Mesenchymal stem cell (in vitro differentiated cells and primary cell): Measurements from ENCODE around the gene CCDC47.

ENCODE experiments used
- DNase-seq: peaks from one replicate; pipeline ENCODE4 v3.0.0-alpha.2; 2013
- H2AFZ ChIP-seq: one replicate; pipeline ENCODE4 v1.6.1; 2013; ENCODE audit warnings: low read depth, mild to moderate bottlenecking, control low read depth, inconsistent platforms, low read length, moderate library complexity
- H2AK5ac ChIP-seq: 2 replicates; pipeline ENCODE4 v1.6.1; 2013; ENCODE audit warnings: low read length, moderate library complexity, mild to moderate bottlenecking, inconsistent platforms; ENCODE audit not compliant: severe bottlenecking
- H2BK120ac ChIP-seq: one replicate; pipeline ENCODE4 v1.6.1; 2013; ENCODE audit warnings: low read depth, mild to moderate bottlenecking, inconsistent platforms, low read length, moderate library complexity
- H2BK12ac ChIP-seq, 2 experiments: one replicate each; pipeline ENCODE4 v1.6.1; 2013; ENCODE audit warnings: inconsistent platforms in 2 of 2, low read length in 2 of 2, mild to moderate bottlenecking in 2 of 2, moderate library complexity in 2 of 2, control low read depth in 1 of 2
- H2BK15ac ChIP-seq: one replicate; pipeline ENCODE4 v1.6.1; 2013; ENCODE audit warnings: mild to moderate bottlenecking, low read depth, inconsistent platforms; ENCODE audit not compliant: poor library complexity, severe bottlenecking
- H2BK5ac ChIP-seq: 2 replicates; pipeline ENCODE4 v1.6.1; 2013; ENCODE audit warnings: low read depth, mild to moderate bottlenecking, low read length, control low read depth, inconsistent platforms; ENCODE audit not compliant: poor library complexity, severe bottlenecking
- H3K14ac ChIP-seq, 2 experiments: one replicate each; pipeline ENCODE4 v1.6.1; 2013; ENCODE audit warnings: inconsistent platforms in 2 of 2, low read length in 2 of 2, control low read depth in 1 of 2, mild to moderate bottlenecking in 1 of 2, moderate library complexity in 1 of 2
- H3K18ac ChIP-seq, 2 experiments: one replicate each; pipeline ENCODE4 v1.6.1; 2013; ENCODE audit warnings: inconsistent platforms in 2 of 2, low read length in 2 of 2, control low read depth in 1 of 2, low read depth in 1 of 2, mild to moderate bottlenecking in 1 of 2
- H3K23ac ChIP-seq, 2 experiments: one replicate each; pipeline ENCODE4 v1.6.1; 2013; ENCODE audit warnings: inconsistent platforms in 2 of 2, low read length in 2 of 2, mild to moderate bottlenecking in 2 of 2, moderate library complexity in 2 of 2, control low read depth in 1 of 2
- H3K27ac ChIP-seq: 2 replicates; pipeline ENCODE4 v1.5.1; 2013; ENCODE audit warnings: mild to moderate bottlenecking, moderate library complexity, low read length, control low read depth, inconsistent platforms; ENCODE audit not compliant: poor library complexity, severe bottlenecking
- H3K27me3 ChIP-seq, 2 experiments: 2 replicates each; pipeline versions ENCODE4 v1.6.1 to v1.7.0; 2013; ENCODE audit warnings: low read length in 2 of 2, mild to moderate bottlenecking in 2 of 2, moderate library complexity in 2 of 2, control low read depth in 1 of 2, inconsistent platforms in 1 of 2; ENCODE audit not compliant: control insufficient read depth in 1 of 2, insufficient read depth in 1 of 2
- H3K36me3 ChIP-seq, 2 experiments: 2 replicates each; pipeline versions ENCODE4 v1.6.1 to v1.7.0; 2013; ENCODE audit warnings: low read length in 2 of 2, control low read depth in 1 of 2, inconsistent platforms in 1 of 2, low read depth in 1 of 2, mild to moderate bottlenecking in 1 of 2; ENCODE audit not compliant: insufficient read depth in 2 of 2, control insufficient read depth in 1 of 2
- H3K4ac ChIP-seq, 2 experiments: one replicate each; pipeline ENCODE4 v1.6.1; 2013; ENCODE audit warnings: inconsistent platforms in 2 of 2, low read length in 2 of 2, mild to moderate bottlenecking in 2 of 2, moderate library complexity in 2 of 2, control low read depth in 1 of 2, low read depth in 1 of 2
- H3K4me1 ChIP-seq: 2 replicates; pipeline ENCODE4 v1.6.1; 2013; ENCODE audit warnings: low read depth, low read length, control low read depth; ENCODE audit not compliant: control insufficient read depth, insufficient read depth
- H3K4me2 ChIP-seq: 2 replicates; pipeline ENCODE4 v1.6.1; 2013; ENCODE audit warnings: low read length, mild to moderate bottlenecking, inconsistent platforms; ENCODE audit not compliant: poor library complexity, severe bottlenecking
- H3K4me3 ChIP-seq, 2 experiments: 2 replicates each; pipeline versions ENCODE4 v1.5.1 to v1.7.0; 2013; ENCODE audit warnings: low read length in 2 of 2, mild to moderate bottlenecking in 2 of 2, control low read depth in 1 of 2, low read depth in 1 of 2; ENCODE audit not compliant: insufficient read depth in 1 of 2
- H3K79me1 ChIP-seq: replicated peaks from 2 replicates; pipeline ENCODE4 v1.6.1; 2013; ENCODE audit warnings: mild to moderate bottlenecking, control low read depth, low read length, inconsistent platforms; ENCODE audit not compliant: poor library complexity, severe bottlenecking
- H3K9ac ChIP-seq: 2 replicates; pipeline ENCODE4 v1.7.0; 2013; ENCODE audit warnings: mild to moderate bottlenecking, low read length, moderate library complexity
- H3K9me3 ChIP-seq: 2 replicates; pipeline ENCODE4 v1.7.0; 2013; ENCODE audit warnings: mild to moderate bottlenecking, low read length; ENCODE audit not compliant: control insufficient read depth
- H4K8ac ChIP-seq: one replicate; pipeline ENCODE4 v1.6.1; 2013; ENCODE audit warnings: inconsistent platforms, mild to moderate bottlenecking, low read length, moderate library complexity
- H4K91ac ChIP-seq: one replicate; pipeline ENCODE4 v1.6.1; 2013; ENCODE audit warnings: mild to moderate bottlenecking, low read length, inconsistent platforms
- WGBS: methylation state at CpG from one replicate; pipeline ENCODE4 v1.1.7; 2013; ENCODE audit warnings: mixed read lengths; 5-methylcytosine and 5-hydroxymethylcytosine counted together

CCDC47 gene

GRCh38 chr17:63701456-63701820, 72.0 kb downstream of the CCDC47 start:
- 78% methylated on average over 10 of the region's 10 CpGs for WGBS
- Histone ChIP-seq H3K9ac (peak overlapping the region; percentile 32), H2AFZ (no peak overlapping the region), H4K8ac (no peak overlapping the region), H3K4ac (no peak overlapping the region), H3K4me3 (no peak overlapping the region), H3K27me3 (no peaks in the 10 kb centered on the region), H2BK12ac (peak overlapping the region in 1 of 2 experiments; percentile 21), H4K91ac (no peak overlapping the region), H2AK5ac (no peak overlapping the region), H3K14ac (no peak overlapping the region), H3K4me1 (peaks cover 36% of the 10 kb centered on the region), H3K18ac (no peak overlapping the region), H3K79me1 (peaks cover 9% of the 10 kb centered on the region), H3K9me3 (no peaks in the 10 kb centered on the region), H3K23ac (no peak overlapping the region), H3K36me3 (peaks cover 40 to 61% of the 10 kb centered on the region in 2 experiments), H2BK5ac (no peak overlapping the region), H3K4me2 (no peak overlapping the region), H2BK15ac (no peak overlapping the region), H2BK120ac (no peak overlapping the region), H3K27ac (no peak overlapping the region)
- no peak for DNase-seq

GRCh38 chr17:63700528-63701455, 72.6 kb downstream of the CCDC47 start:
- peak overlapping the region; percentile 92 for H4K91ac ChIP-seq
- peak overlapping the region; percentile 32 for H3K9ac ChIP-seq
- no peak overlapping the region for H3K27ac ChIP-seq
- peak overlapping the region; percentile 53 to 76 for H3K4me3 ChIP-seq
- H3K18ac ChIP-seq = peak overlapping the region; percentile 92 to 95
- H3K4ac ChIP-seq = peak overlapping the region; percentile 79 to 91
- no peak overlapping the region for H2BK5ac ChIP-seq
- no peaks in the 10 kb centered on the region for H3K27me3 ChIP-seq
- peak overlapping the region; percentile 72 for H2AFZ ChIP-seq
- H3K4me2 ChIP-seq = peak overlapping the region; percentile 70
- peaks cover 34 to 65% of the 10 kb centered on the region in 2 experiments for H3K36me3 ChIP-seq
- DNase-seq = peak; percentile 63
- peak overlapping the region; percentile 16 to 38 for H3K23ac ChIP-seq
- H2BK15ac ChIP-seq = peak overlapping the region; percentile 78
- peaks cover 9% of the 10 kb centered on the region for H3K79me1 ChIP-seq
- peak overlapping the region in 1 of 2 experiments; percentile 96 for H3K14ac ChIP-seq
- peak overlapping the region; percentile 13 for H2AK5ac ChIP-seq
- H3K4me1 ChIP-seq = peaks cover 36% of the 10 kb centered on the region
- peak overlapping the region in 1 of 2 experiments; percentile 24 for H2BK12ac ChIP-seq
- H4K8ac ChIP-seq = peak overlapping the region; percentile 94
- no peaks in the 10 kb centered on the region for H3K9me3 ChIP-seq
- WGBS = 7% methylated on average over 86 of the region's 88 CpGs
- H2BK120ac ChIP-seq = peak overlapping the region; percentile 91

GRCh38 chr17:63699638-63700527, 73.5 kb downstream of the CCDC47 start, which contains the start of gene LIMD2:
Gene LIMD2, minus strand, starts transcription at chr17:63700125. Its CDS starts 827 bp downstream, at chr17:63699298.
- peak within 1 kb of the TSS; percentile 13 for H2AK5ac ChIP-seq
- peak within 1 kb of the TSS; percentile 94 for H4K8ac ChIP-seq
- H3K18ac ChIP-seq = peak within 1 kb of the TSS; percentile 92 to 95
- under 1% methylated on average over 67 of the region's 133 CpGs for WGBS
- H3K27me3 ChIP-seq = no peaks in the 10 kb centered on the region
- peaks cover 9% of the 10 kb centered on the region for H3K79me1 ChIP-seq
- peak within 1 kb of the TSS; percentile 53 to 76 for H3K4me3 ChIP-seq
- H3K23ac ChIP-seq = peak within 1 kb of the TSS; percentile 16 to 38
- peaks cover 38% of the 10 kb centered on the region for H3K4me1 ChIP-seq
- DNase-seq = peak; percentile 49
- peak within 1 kb of the TSS; percentile 80 for H2BK15ac ChIP-seq
- H3K36me3 ChIP-seq = peaks cover 25 to 61% of the 10 kb centered on the region in 2 experiments
- H2BK120ac ChIP-seq = peak within 1 kb of the TSS; percentile 91
- H4K91ac ChIP-seq = peak within 1 kb of the TSS; percentile 92
- peak within 1 kb of the TSS in 1 of 2 experiments; percentile 67 for H2BK12ac ChIP-seq
- no peaks in the 10 kb centered on the region for H3K9me3 ChIP-seq
- H2AFZ ChIP-seq = peak within 1 kb of the TSS; percentile 72
- H3K9ac ChIP-seq = peak within 1 kb of the TSS; percentile 32
- peak within 1 kb of the TSS in 1 of 2 experiments; percentile 96 for H3K14ac ChIP-seq
- H3K27ac ChIP-seq = no peak within 1 kb of the TSS
- peak within 1 kb of the TSS; percentile 80 for H3K4me2 ChIP-seq
- H2BK5ac ChIP-seq = peak within 1 kb of the TSS; percentile 66
- H3K4ac ChIP-seq = peak within 1 kb of the TSS; percentile 79 to 91
